H9 (cell line): ENCODE measurements around the gene ADAMTS6. TPM values are rescaled to one million over a fixed set of nuclear protein-coding genes. Genes with fewer than 3 reads are reported as not detected.

Experiments
- DNase-seq: peaks from one replicate; pipeline ENCODE4 v3.0.0-alpha.2; 2017
- H2AFZ ChIP-seq: one replicate; pipeline ENCODE4 v1.6.1; 2013; ENCODE audit warnings: mild to moderate bottlenecking, low read length, control low read depth, moderate library complexity
- H2AK5ac ChIP-seq: 2 replicates; pipeline ENCODE4 v1.6.1; 2013; ENCODE audit warnings: low read length, control low read depth, mixed read lengths; ENCODE audit not compliant: insufficient read length
- H2BK120ac ChIP-seq: one replicate; pipeline ENCODE4 v1.6.1; 2013; ENCODE audit warnings: low read depth, mild to moderate bottlenecking, low read length, control low read depth, inconsistent platforms; ENCODE audit not compliant: poor library complexity, severe bottlenecking
- H2BK12ac ChIP-seq: 2 replicates; pipeline ENCODE4 v1.6.1; 2013; ENCODE audit warnings: low read length, control low read depth, mixed read lengths, low read depth; ENCODE audit not compliant: insufficient read length
- H2BK15ac ChIP-seq: 2 replicates; pipeline ENCODE4 v1.6.1; 2013; ENCODE audit warnings: low read depth, low read length, control low read depth
- H2BK20ac ChIP-seq: one replicate; pipeline ENCODE4 v1.6.1; 2013; ENCODE audit warnings: low read depth, mild to moderate bottlenecking, low read length, control low read depth, inconsistent platforms; ENCODE audit not compliant: poor library complexity, severe bottlenecking
- H2BK5ac ChIP-seq: 2 replicates; pipeline ENCODE4 v1.6.1; 2013; ENCODE audit warnings: low read length, control low read depth, mixed read lengths; ENCODE audit not compliant: insufficient read length
- H3K14ac ChIP-seq: 2 replicates; pipeline ENCODE4 v1.6.1; 2013; ENCODE audit warnings: low read length, control low read depth; ENCODE audit not compliant: insufficient read depth
- H3K18ac ChIP-seq: 2 replicates; pipeline ENCODE4 v1.6.1; 2013; ENCODE audit warnings: low read depth, mild to moderate bottlenecking, mixed read lengths, low read length, control low read depth; ENCODE audit not compliant: insufficient read length
- H3K23ac ChIP-seq: 2 replicates; pipeline ENCODE4 v1.6.1; 2013; ENCODE audit warnings: low read length, control low read depth, mixed read lengths, low read depth; ENCODE audit not compliant: insufficient read length
- H3K23me2 ChIP-seq: 2 replicates; pipeline ENCODE4 v1.6.1; 2013; ENCODE audit warnings: low read depth, mild to moderate bottlenecking, mixed read lengths, low read length, control low read depth; ENCODE audit not compliant: insufficient read length, poor library complexity, severe bottlenecking
- H3K27ac ChIP-seq: 2 replicates; pipeline ENCODE4 v1.5.1; 2013; ENCODE audit warnings: low read length, control low read depth, mixed read lengths, low read depth; ENCODE audit not compliant: insufficient read length
- H3K27me3 ChIP-seq: 2 replicates; pipeline ENCODE4 v1.6.1; 2013; ENCODE audit warnings: low read length, control low read depth, inconsistent platforms; ENCODE audit not compliant: insufficient read depth
- H3K4ac ChIP-seq: 2 replicates; pipeline ENCODE4 v1.6.1; 2013; ENCODE audit warnings: low read depth, mild to moderate bottlenecking, control low read depth, inconsistent platforms, low read length, moderate library complexity
- H3K4me1 ChIP-seq: 2 replicates; pipeline ENCODE4 v1.6.1; 2013; ENCODE audit warnings: low read length, control low read depth, inconsistent platforms; ENCODE audit not compliant: insufficient read depth
- H3K4me2 ChIP-seq: 2 replicates; pipeline ENCODE4 v1.6.1; 2013; ENCODE audit warnings: low read length, control low read depth, mixed read lengths; ENCODE audit not compliant: insufficient read length, insufficient read depth
- H3K56ac ChIP-seq: 2 replicates; pipeline ENCODE4 v1.6.1; 2013; ENCODE audit warnings: low read depth, mild to moderate bottlenecking, mixed read lengths, low read length, control low read depth; ENCODE audit not compliant: insufficient read length
- H3K79me1 ChIP-seq: 2 replicates; pipeline ENCODE4 v1.6.1; 2013; ENCODE audit warnings: low read depth, mild to moderate bottlenecking, moderate library complexity, low read length, control low read depth, inconsistent platforms; ENCODE audit not compliant: insufficient read depth, poor library complexity, severe bottlenecking
- H3K79me2 ChIP-seq: 2 replicates; pipeline ENCODE4 v1.6.1; 2013; ENCODE audit warnings: low read length, control low read depth, inconsistent platforms; ENCODE audit not compliant: insufficient read depth
- H3K9ac ChIP-seq: 2 replicates; pipeline ENCODE4 v1.6.1; 2013; ENCODE audit warnings: low read length, control low read depth, mixed read lengths; ENCODE audit not compliant: insufficient read length; ENCODE audit errors: extremely low read depth
- H3K9me3 ChIP-seq: one replicate; pipeline ENCODE4 v1.6.1; 2013; ENCODE audit warnings: low read depth, low read length, inconsistent platforms; ENCODE audit not compliant: control insufficient read depth
- H3T11ph ChIP-seq: one replicate; pipeline ENCODE4 v1.6.1; 2013; ENCODE audit warnings: mild to moderate bottlenecking, low read length, control low read depth, inconsistent platforms
- H4K20me1 ChIP-seq: one replicate; pipeline ENCODE4 v1.6.1; 2013; ENCODE audit not compliant: control insufficient read depth, insufficient read length, insufficient read depth
- H4K5ac ChIP-seq: 2 replicates; pipeline ENCODE4 v1.6.1; 2013; ENCODE audit warnings: low read depth, mild to moderate bottlenecking, mixed read lengths, low read length, control low read depth; ENCODE audit not compliant: insufficient read length
- H4K8ac ChIP-seq: replicated peaks from 2 replicates; pipeline ENCODE4 v1.6.1; 2013; ENCODE audit warnings: low read length, control low read depth, mixed read lengths, low read depth; ENCODE audit not compliant: insufficient read length
- H4K91ac ChIP-seq: 2 replicates; pipeline ENCODE4 v1.6.1; 2013; ENCODE audit warnings: low read depth, mild to moderate bottlenecking, moderate library complexity, mixed read lengths, low read length, control low read depth; ENCODE audit not compliant: insufficient read length
- H3K27ac Mint-ChIP-seq, 3 experiments: 2 replicates in 2 of 3; 3 replicates in 1 of 3; pipeline ENCODE4 v1.8.0; 2020 to 2021; ENCODE audit warnings: mixed read lengths in 3 of 3, mild to moderate bottlenecking in 1 of 3, moderate library complexity in 1 of 3
- H3K27me3 Mint-ChIP-seq: 2 replicates; pipeline ENCODE4 v1.8.0; 2021; ENCODE audit warnings: low read depth, mild to moderate bottlenecking, moderate library complexity, mixed read lengths
- H3K36me3 Mint-ChIP-seq, 3 experiments: 2 replicates in 2 of 3; 3 replicates in 1 of 3; pipeline ENCODE4 v1.8.0; 2020 to 2021; ENCODE audit warnings: low read depth in 3 of 3, mixed read lengths in 3 of 3; ENCODE audit not compliant: insufficient read depth in 1 of 3
- H3K4me1 Mint-ChIP-seq, 2 experiments: 2 replicates each; pipeline ENCODE4 v1.8.0; 2020; ENCODE audit warnings: mixed read lengths in 2 of 2
- H3K4me3 Mint-ChIP-seq, 2 experiments: 2 replicates in 1 of 2; 3 replicates in 1 of 2; pipeline ENCODE4 v1.8.0; 2020 to 2021; ENCODE audit warnings: mild to moderate bottlenecking in 2 of 2, mixed read lengths in 2 of 2, moderate library complexity in 1 of 2
- H3K9me3 Mint-ChIP-seq, 2 experiments: 2 replicates in 1 of 2; 3 replicates in 1 of 2; pipeline ENCODE4 v1.8.0; 2020; ENCODE audit warnings: mild to moderate bottlenecking in 2 of 2, mixed read lengths in 2 of 2, moderate library complexity in 1 of 2
- CTCF ChIP-seq: fragments of 200-600 bp; sonication (generic); conservative IDR thresholded peaks from 3 replicates; pipeline ENCODE4 v1.8.0; 2021; ENCODE audit warnings: antibody characterized with exemption, mild to moderate bottlenecking
- WGBS: extraction: QIAGEN DNeasy Blood & Tissue Kit; methylation state at CpG from one replicate; pipeline ENCODE4 v1.1.7; 2013; ENCODE audit warnings: missing lambda C conversion rate, low lambda C conversion rate, mixed read lengths; ENCODE audit not compliant: insufficient read length; ENCODE audit errors: extremely low coverage; 5-methylcytosine and 5-hydroxymethylcytosine counted together
- total RNA-seq: library from RNA; stranded (reverse); gene quantifications from 2 replicates; pipeline ENCODE4 v1.2.1, GENCODE V29; 2021

The ADAMTS6 gene
- total RNA-seq, 1 experiment from 2014 or later: 0.33 TPM

- no peak overlapping the region for H3K56ac ChIP-seq
- H4K5ac ChIP-seq: no peak overlapping the region
- H2AK5ac ChIP-seq: no peak overlapping the region
- H2BK15ac ChIP-seq: no peak overlapping the region
- H3K4ac ChIP-seq: no peak overlapping the region
- no peaks in the 10 kb centered on the region for H3K79me1 ChIP-seq
- Mint-ChIP-seq H3K4me3 (no peak overlapping the region), H3K36me3 (no peaks in the 10 kb centered on the region), H3K27me3 (no peaks in the 10 kb centered on the region), H3K4me1 (no peaks in the 10 kb centered on the region), H3K9me3 (no peaks in the 10 kb centered on the region), H3K27ac (no peak overlapping the region)
- no peak overlapping the region for H3K27ac ChIP-seq
- no peak overlapping the region for H3K4me2 ChIP-seq
- no peak overlapping the region for H3K23ac ChIP-seq
- DNase-seq: no peak
- H3K18ac ChIP-seq: no peak overlapping the region
- WGBS: no CpG with 5 or more reads among the region's 7 CpGs
- H2BK20ac ChIP-seq: no peak overlapping the region
- no peak overlapping the region for H3K9ac ChIP-seq
- H3K79me2 ChIP-seq: no peaks in the 10 kb centered on the region
- no peak overlapping the region for H2BK120ac ChIP-seq
- no peak overlapping the region for H2BK5ac ChIP-seq
- H3K23me2 ChIP-seq: no peaks in the 10 kb centered on the region
- H3T11ph ChIP-seq: no peak overlapping the region
- H4K91ac ChIP-seq: no peak overlapping the region
- H3K4me1 ChIP-seq: no peaks in the 10 kb centered on the region
- H4K8ac ChIP-seq: no peak overlapping the region
- H2BK12ac ChIP-seq: no peak overlapping the region
- no peaks in the 10 kb centered on the region for H4K20me1 ChIP-seq
- H3K14ac ChIP-seq: no peak overlapping the region
- no peak overlapping the region for H2AFZ ChIP-seq
- H3K27me3 ChIP-seq: no peaks in the 10 kb centered on the region
- no peak for TF ChIP-seq CTCF
- no peaks in the 10 kb centered on the region for H3K9me3 ChIP-seq
Observed at GRCh38 chr5:65383859-65384258, 97.9 kb downstream of the ADAMTS6 start.
